GM23338 (cell line): ENCODE results near the gene LTBP2.

Experiments
- CREB1 ChIP-seq: fragments of 250-450 bp; sonication (Bioruptor Pico); IDR thresholded peaks from 2 replicates; pipeline ENCODE4 v1.5.0; 2020; ENCODE audit warnings: low read depth, mild to moderate bottlenecking, moderate library complexity
- EZH2phosphoT487 ChIP-seq: fragments of 200-600 bp; sonication (generic); IDR thresholded peaks from one replicate; pipeline ENCODE4 v1.8.1; 2018; ENCODE audit warnings: antibody characterized with exemption; ENCODE audit not compliant: unreplicated experiment
- JUNB ChIP-seq: IDR thresholded peaks from one replicate; pipeline ENCODE4 v1.6.1; 2016; ENCODE audit warnings: antibody characterized with exemption; ENCODE audit not compliant: unreplicated experiment
- POLR2AphosphoS5 ChIP-seq: IDR thresholded peaks from 2 replicates; pipeline ENCODE4 v1.6.1; 2016; ENCODE audit warnings: antibody characterized with exemption, low read depth
- REST ChIP-seq: IDR thresholded peaks from one replicate; pipeline ENCODE4 v1.6.1; 2018; ENCODE audit warnings: antibody characterized with exemption; ENCODE audit not compliant: unreplicated experiment
- TF ChIP-seq, protein P1 (sequence below), 2 experiments: fragments of 200-600 bp in 1 of 2; sonication (generic) in 1 of 2; conservative IDR thresholded peaks; 2 replicates each; pipeline versions ENCODE4 v1.5.1 to v1.6.1; 2016 to 2017; ENCODE audit warnings: antibody characterized with exemption in 2 of 2, low read depth in 2 of 2, mild to moderate bottlenecking in 2 of 2, moderate library complexity in 1 of 2

GRCh38 chr14:74508292-74508731 is 103.7 kb downstream of the LTBP2 start:
- TF ChIP-seq, protein P1, sequence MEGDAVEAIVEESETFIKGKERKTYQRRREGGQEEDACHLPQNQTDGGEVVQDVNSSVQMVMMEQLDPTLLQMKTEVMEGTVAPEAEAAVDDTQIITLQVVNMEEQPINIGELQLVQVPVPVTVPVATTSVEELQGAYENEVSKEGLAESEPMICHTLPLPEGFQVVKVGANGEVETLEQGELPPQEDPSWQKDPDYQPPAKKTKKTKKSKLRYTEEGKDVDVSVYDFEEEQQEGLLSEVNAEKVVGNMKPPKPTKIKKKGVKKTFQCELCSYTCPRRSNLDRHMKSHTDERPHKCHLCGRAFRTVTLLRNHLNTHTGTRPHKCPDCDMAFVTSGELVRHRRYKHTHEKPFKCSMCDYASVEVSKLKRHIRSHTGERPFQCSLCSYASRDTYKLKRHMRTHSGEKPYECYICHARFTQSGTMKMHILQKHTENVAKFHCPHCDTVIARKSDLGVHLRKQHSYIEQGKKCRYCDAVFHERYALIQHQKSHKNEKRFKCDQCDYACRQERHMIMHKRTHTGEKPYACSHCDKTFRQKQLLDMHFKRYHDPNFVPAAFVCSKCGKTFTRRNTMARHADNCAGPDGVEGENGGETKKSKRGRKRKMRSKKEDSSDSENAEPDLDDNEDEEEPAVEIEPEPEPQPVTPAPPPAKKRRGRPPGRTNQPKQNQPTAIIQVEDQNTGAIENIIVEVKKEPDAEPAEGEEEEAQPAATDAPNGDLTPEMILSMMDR (conservative IDR thresholded peaks at IDR 0.05; ENCODE audit: low read depth in 2 of 2) = peak; percentile 83 to 97
- TF ChIP-seq EZH2phosphoT487 (no peak), JUNB (no peak), CREB1 (CRISPR knock-in tag) (peak; percentile 44; the same call in 1 of the 2 replicates), POLR2AphosphoS5 (no peak), REST (no peak)
